Measurements from ENCODE around the gene NUDT16L1. TPM values are rescaled to one million over a fixed set of nuclear protein-coding genes. Genes with fewer than 3 reads are reported as not detected.
A peak's percentile ranks its signal among the peaks of the same experiment; 100 is the strongest.

NUDT16L1 gene
- total RNA-seq, 2 experiments from 2014 or later: 40.7 to 42.7 TPM

DNA sequence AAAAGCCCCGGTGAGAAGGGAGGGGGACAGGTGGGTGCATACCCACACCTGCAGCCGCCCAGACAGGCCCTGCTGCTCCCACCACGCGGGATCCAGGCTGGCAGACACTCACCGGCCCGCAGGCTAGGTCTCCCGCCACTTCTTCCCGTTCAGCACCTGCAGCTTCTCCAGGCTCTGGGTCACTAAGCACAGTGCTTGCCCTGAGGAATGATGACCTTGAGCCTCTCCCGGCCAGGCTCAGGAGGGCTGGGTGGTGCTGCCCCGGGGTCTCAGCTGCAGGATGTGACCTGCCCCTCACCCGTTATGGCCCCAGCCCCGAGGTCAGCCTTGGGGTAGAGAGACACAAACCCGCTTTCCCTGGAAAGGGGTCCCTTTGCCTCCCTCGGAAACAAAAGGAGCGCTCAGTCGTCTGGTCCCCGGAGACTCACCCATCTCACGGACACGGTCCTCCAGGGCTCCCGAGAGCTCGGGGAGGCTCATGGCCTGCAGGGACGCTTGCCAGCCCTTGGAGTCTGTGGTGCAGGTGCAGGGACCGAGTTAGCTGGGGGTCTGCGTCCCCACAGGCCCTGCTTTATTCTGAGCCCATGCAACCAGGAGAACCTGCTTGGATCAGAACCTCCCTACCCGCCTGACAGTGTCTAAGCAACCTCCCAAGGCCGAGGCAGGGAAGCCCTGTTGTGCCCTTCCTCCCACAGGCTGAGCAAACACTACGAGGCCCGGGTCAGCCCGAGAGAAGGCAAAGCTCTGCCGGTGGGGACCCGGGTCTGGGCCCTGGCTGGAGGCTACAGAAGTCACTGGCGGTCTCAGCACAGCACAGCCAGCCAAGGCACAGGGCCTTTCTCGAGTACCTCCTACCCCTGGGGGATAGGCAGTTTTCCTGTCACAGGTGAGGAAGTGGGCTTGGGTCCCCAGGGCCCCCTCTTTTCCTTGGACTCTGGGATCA, 3.8 kb downstream of the NUDT16L1 start:
- POLR2A ChIA-PET: interaction anchor here (1.2 kb wide), 1 partner anchor 73 kb away, joined by 4 read pairs; the partner anchor contains the start of gene MGRN1

DNA sequence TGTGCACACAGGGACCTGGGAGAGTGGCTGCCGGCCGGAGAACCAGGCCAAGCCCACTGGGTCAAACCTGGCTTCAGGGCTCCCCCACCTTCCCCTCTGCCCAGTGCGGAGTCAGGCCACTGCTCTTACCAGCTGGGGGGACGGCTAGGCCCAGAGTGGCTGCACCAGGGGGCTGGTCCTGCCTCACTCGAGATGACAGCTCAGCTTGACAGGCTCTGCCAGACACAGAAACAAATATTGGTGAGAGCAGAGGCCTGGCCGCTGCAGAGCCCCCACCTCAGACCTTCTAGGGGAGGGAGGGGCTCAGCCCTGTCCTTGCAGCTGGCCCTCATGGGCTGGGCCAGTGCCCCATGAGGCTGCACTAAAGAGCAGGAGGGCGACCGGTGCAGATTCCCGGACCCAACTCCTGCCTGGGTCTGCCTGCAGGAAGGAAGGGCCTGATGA, 4.5 kb downstream of the NUDT16L1 start:
- H3K36me3 Mint-ChIP-seq: peaks cover 8% of the 10 kb centered on the region
- no peak overlapping the region for H3K27ac Mint-ChIP-seq
- no peak for DNase-seq
- H3K4me3 Mint-ChIP-seq: no peak overlapping the region
- peaks cover 25% of the 10 kb centered on the region for H3K4me1 Mint-ChIP-seq
- no peaks in the 10 kb centered on the region for H3K9me3 Mint-ChIP-seq
- ATAC-seq (ENCODE audit: low read depth): no peak
- H3K27me3 Mint-ChIP-seq: no peaks in the 10 kb centered on the region
- POLR2A ChIA-PET: no interaction called here

More for the DNA sequence above, 3.8 kb downstream of the NUDT16L1 start:
- H3K9me3 Mint-ChIP-seq: no peaks in the 10 kb centered on the region
- H3K4me1 Mint-ChIP-seq: peaks cover 30% of the 10 kb centered on the region
- no peak overlapping the region for H3K27ac Mint-ChIP-seq
- DNase-seq (no peak), ATAC-seq (ENCODE audit: low read depth) (no peak)
- no peaks in the 10 kb centered on the region for H3K27me3 Mint-ChIP-seq
- peaks cover 8% of the 10 kb centered on the region for H3K36me3 Mint-ChIP-seq
- no peak overlapping the region for H3K4me3 Mint-ChIP-seq

GRCh38 chr16:4698321-4699045, 5.1 kb downstream of the NUDT16L1 start:
- Mint-ChIP-seq H3K36me3 (peaks cover 8% of the 10 kb centered on the region), H3K9me3 (no peaks in the 10 kb centered on the region), H3K4me3 (no peak overlapping the region), H3K27me3 (no peaks in the 10 kb centered on the region), H3K4me1 (peaks cover 27% of the 10 kb centered on the region), H3K27ac (no peak overlapping the region)
- DNase-seq: no peak
- ATAC-seq (ENCODE audit: low read depth): no peak
- POLR2A ChIA-PET: no interaction called here

DNA sequence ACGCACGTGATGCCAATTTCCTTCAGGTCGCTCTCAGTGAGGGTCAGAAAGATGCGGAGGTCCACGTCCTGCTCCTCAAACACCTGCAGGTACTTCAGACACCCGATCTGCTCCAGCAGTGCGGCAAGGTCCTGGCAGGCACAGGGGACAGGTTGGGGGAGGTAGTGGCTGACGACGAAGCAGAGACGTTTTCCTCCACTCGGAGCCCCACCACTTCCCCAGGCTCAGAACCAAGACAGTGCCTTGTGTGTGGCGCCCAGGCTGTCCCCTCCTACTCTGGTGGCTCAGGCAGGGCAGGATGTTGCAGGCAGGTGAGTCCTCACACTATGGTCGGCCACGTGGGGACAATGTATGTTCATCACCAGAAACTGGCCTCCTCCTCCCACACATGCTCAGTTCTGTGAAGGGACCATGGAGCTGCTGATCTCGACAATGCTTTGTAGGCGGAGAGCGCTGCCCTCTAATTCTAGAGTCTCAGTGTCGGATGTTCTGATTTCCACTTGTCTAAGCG, 5.7 kb downstream of the NUDT16L1 start:
- Mint-ChIP-seq H3K27ac (no peak overlapping the region), H3K4me1 (peaks cover 31% of the 10 kb centered on the region), H3K27me3 (no peaks in the 10 kb centered on the region), H3K9me3 (no peaks in the 10 kb centered on the region), H3K36me3 (peaks cover 8% of the 10 kb centered on the region), H3K4me3 (no peak overlapping the region)
- POLR2A ChIA-PET: interaction anchor here (1.2 to 1.8 kb wide), 2 partner anchors 35 to 75 kb away, joined by 4 to 7 read pairs; partner anchors contain the start of genes ANKS3, DNAAF8 and MGRN1
- DNase-seq: no peak
- no peak for ATAC-seq (ENCODE audit: low read depth)

GRCh38 chr16:4700380-4700996, 7.1 kb downstream of the NUDT16L1 start:
- ATAC-seq (ENCODE audit: low read depth) (peak; percentile 83), DNase-seq (peak; percentile 55)
- peak overlapping the region; percentile 60 for H3K27ac Mint-ChIP-seq
- H3K4me1 Mint-ChIP-seq: peaks cover 27% of the 10 kb centered on the region
- no peaks in the 10 kb centered on the region for H3K9me3 Mint-ChIP-seq
- no peaks in the 10 kb centered on the region for H3K27me3 Mint-ChIP-seq
- H3K4me3 Mint-ChIP-seq: peak overlapping the region; percentile 37
- H3K36me3 Mint-ChIP-seq: peaks cover 8% of the 10 kb centered on the region
- POLR2A ChIA-PET: interaction anchor here (1.0 to 1.8 kb wide), 4 partner anchors 34 to 83 kb away, joined by 3 to 7 read pairs (median 4); partner anchors contain the start of genes ANKS3, DNAAF8 and MGRN1

GRCh38 chr16:4700997-4701743, 7.8 kb downstream of the NUDT16L1 start:
- H3K9me3 Mint-ChIP-seq: no peaks in the 10 kb centered on the region
- peaks cover 26% of the 10 kb centered on the region for H3K4me1 Mint-ChIP-seq
- no peak overlapping the region for H3K4me3 Mint-ChIP-seq
- POLR2A ChIA-PET: interaction anchor here (1.0 to 1.8 kb wide), 2 partner anchors 33 to 84 kb away, joined by 4 to 7 read pairs; partner anchors contain the start of genes ANKS3 and DNAAF8
- ATAC-seq (ENCODE audit: low read depth): no peak
- DNase-seq: no peak
- peaks cover 8% of the 10 kb centered on the region for H3K36me3 Mint-ChIP-seq
- H3K27ac Mint-ChIP-seq: no peak overlapping the region
- no peaks in the 10 kb centered on the region for H3K27me3 Mint-ChIP-seq

GRCh38 chr16:4701791-4702465, 8.6 kb downstream of the NUDT16L1 start:
- H3K27me3 Mint-ChIP-seq: no peaks in the 10 kb centered on the region
- H3K27ac Mint-ChIP-seq: no peak overlapping the region
- peaks cover 12% of the 10 kb centered on the region for H3K36me3 Mint-ChIP-seq
- H3K4me1 Mint-ChIP-seq: peaks cover 26% of the 10 kb centered on the region
- POLR2A ChIA-PET: interaction anchor here (1.0 kb wide), 1 partner anchor 14 kb away, joined by 3 read pairs; no protein-coding TSS in a partner anchor
- H3K4me3 Mint-ChIP-seq: no peak overlapping the region
- no peak for DNase-seq
- ATAC-seq (ENCODE audit: low read depth): no peak
- no peaks in the 10 kb centered on the region for H3K9me3 Mint-ChIP-seq

DNA sequence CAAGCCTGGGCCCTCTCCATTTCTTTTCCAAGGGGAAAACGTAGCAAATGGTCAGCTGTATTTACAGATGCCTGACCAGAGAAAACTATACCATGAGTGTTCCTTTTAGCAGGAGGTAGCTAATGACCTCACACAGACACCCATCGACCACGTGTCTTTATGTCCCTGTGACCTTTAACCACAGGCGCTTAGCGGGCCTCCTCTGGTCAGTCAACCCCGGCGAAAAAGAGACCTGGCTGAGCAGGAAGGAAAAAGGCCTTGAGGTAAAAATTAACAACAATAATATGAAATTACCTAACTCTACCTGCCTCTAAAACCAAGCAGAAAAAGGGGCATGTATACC, 9.1 kb downstream of the NUDT16L1 start:
- Mint-ChIP-seq H3K4me1 (peaks cover 26% of the 10 kb centered on the region), H3K36me3 (peaks cover 13% of the 10 kb centered on the region), H3K4me3 (no peak overlapping the region), H3K27me3 (no peaks in the 10 kb centered on the region), H3K9me3 (no peaks in the 10 kb centered on the region), H3K27ac (no peak overlapping the region)
- ATAC-seq (ENCODE audit: low read depth) (no peak), DNase-seq (no peak)
- POLR2A ChIA-PET: interaction anchor here (1.0 kb wide), 1 partner anchor 14 kb away, joined by 3 read pairs; no protein-coding TSS in a partner anchor

DNA sequence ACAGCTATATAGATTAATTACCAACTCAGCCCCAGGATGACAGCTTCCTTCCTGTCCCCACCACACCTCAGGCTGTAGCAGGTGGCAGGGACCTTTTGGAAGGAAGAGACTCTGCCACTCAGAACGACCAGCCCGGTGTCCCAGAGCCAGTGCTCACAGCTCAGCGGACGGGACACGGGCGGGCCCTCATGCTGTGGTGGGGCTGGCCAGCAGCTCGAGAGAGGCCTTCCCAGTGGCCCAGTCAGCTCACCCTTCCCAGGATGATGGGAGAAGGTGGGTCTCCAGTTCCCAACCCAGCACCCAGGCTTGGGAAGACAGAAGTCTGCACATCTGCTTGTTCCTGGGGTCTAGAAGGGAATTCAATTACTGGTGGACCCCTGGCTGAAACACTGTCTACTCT, 10.5 kb downstream of the NUDT16L1 start:
- POLR2A ChIA-PET: interaction anchor here (1.4 to 2.5 kb wide), 2 partner anchors 10 to 31 kb away, joined by 4 to 12 read pairs; partner anchors contain the start of genes DNAAF8 and NUDT16L1
- DNase-seq: no peak
- Mint-ChIP-seq H3K27ac (no peak overlapping the region), H3K9me3 (no peaks in the 10 kb centered on the region), H3K4me1 (peaks cover 26% of the 10 kb centered on the region), H3K27me3 (no peaks in the 10 kb centered on the region), H3K36me3 (peaks cover 13% of the 10 kb centered on the region), H3K4me3 (no peak overlapping the region)
- no peak for ATAC-seq (ENCODE audit: low read depth)

- peak overlapping the region; percentile 58 for H3K27ac Mint-ChIP-seq
- no peaks in the 10 kb centered on the region for H3K9me3 Mint-ChIP-seq
- no peaks in the 10 kb centered on the region for H3K27me3 Mint-ChIP-seq
- DNase-seq: no peak
- no peak overlapping the region for H3K4me3 Mint-ChIP-seq
- H3K36me3 Mint-ChIP-seq: peaks cover 11% of the 10 kb centered on the region
- POLR2A ChIA-PET: interaction anchor here (1.4 to 2.5 kb wide), 2 partner anchors 10 to 30 kb away, joined by 4 to 12 read pairs; partner anchors contain the start of genes DNAAF8 and NUDT16L1
- H3K4me1 Mint-ChIP-seq: peaks cover 23% of the 10 kb centered on the region
- no peak for ATAC-seq (ENCODE audit: low read depth)
Measured at GRCh38 chr16:4704491-4704890, 11.1 kb downstream of the NUDT16L1 start.

- DNase-seq (no peak), ATAC-seq (ENCODE audit: low read depth) (no peak)
- Mint-ChIP-seq H3K4me1 (peaks cover 19% of the 10 kb centered on the region), H3K27ac (no peak overlapping the region), H3K4me3 (no peak overlapping the region), H3K27me3 (no peaks in the 10 kb centered on the region), H3K36me3 (peaks cover 10% of the 10 kb centered on the region), H3K9me3 (no peaks in the 10 kb centered on the region)
- POLR2A ChIA-PET: interaction anchor here (2.5 kb wide), 1 partner anchor 11 kb away, joined by 12 read pairs; the partner anchor contains the start of gene NUDT16L1
Measured at GRCh38 chr16:4704913-4705312, 11.6 kb downstream of the NUDT16L1 start.

Data from activated naive CD8-positive, alpha-beta T cell treated with anti-CD3 and anti-CD28 coated beads, Interleukin-2, amount 10 ng/mL, durations not matched to agents 7 days and 5 days (primary cell).